Caco-2 (cell line): ENCODE measurements around the gene RAMP3. TPM values are rescaled to one million over a fixed set of nuclear protein-coding genes. Genes with fewer than 3 reads are reported as not detected.

Source experiments
- BruUV-seq: library from RNA; stranded (reverse); fragments of 400-500 nt; replicated peaks from 2 replicates; lab custom pipeline; 2021; lab: Mats Ljungman, UMichigan
- CTCF ChIA-PET: fragments of 300-600 bp; sonication (Branson Sonifier 250); formaldehyde crosslinking; loops from one replicate; lab custom pipeline; 2022; ENCODE audit warnings: antibody characterized with exemption; lab: Charles Lee
- POLR2A ChIA-PET: fragments of 300-600 bp; sonication (Branson Sonifier 250); formaldehyde crosslinking; loops from one replicate; lab custom pipeline; 2022; ENCODE audit warnings: antibody characterized with exemption; lab: Charles Lee
- DNase-seq, 2 experiments: peaks; one replicate each; pipeline versions ENCODE4 v3.0.0 to v3.0.0-alpha.2; 2020 to 2022
- H3K27me3 ChIP-seq: replicated peaks from 2 replicates; pipeline ENCODE4 v1.6.0; 2011; ENCODE audit warnings: low read length; ENCODE audit not compliant: control insufficient read depth, insufficient read depth
- H3K36me3 ChIP-seq: 2 replicates; pipeline ENCODE4 v1.5.1; 2011; ENCODE audit warnings: low read length; ENCODE audit not compliant: control insufficient read depth, insufficient read depth
- H3K4me1 ChIP-seq: fragments of 250-450 bp; sonication (Bioruptor Pico); 2 replicates; pipeline ENCODE4 v1.5.1; 2020; ENCODE audit warnings: mild to moderate bottlenecking
- H3K4me3 ChIP-seq: 2 replicates; pipeline ENCODE4 v1.5.1; 2011; ENCODE audit warnings: low read depth, mild to moderate bottlenecking, control low read depth, low read length
- H3K9me3 ChIP-seq: fragments of 250-450 bp; sonication (Bioruptor Pico); 2 replicates; pipeline ENCODE4 v1.5.1; 2020; ENCODE audit warnings: mild to moderate bottlenecking, moderate library complexity
- H3K27ac Mint-ChIP-seq: one replicate; pipeline ENCODE4 v1.8.0; 2022; ENCODE audit warnings: mixed read lengths; ENCODE audit not compliant: unreplicated experiment
- H3K27me3 Mint-ChIP-seq: one replicate; pipeline ENCODE4 v1.8.0; 2022; ENCODE audit warnings: mixed read lengths; ENCODE audit not compliant: insufficient read depth, unreplicated experiment
- H3K36me3 Mint-ChIP-seq: one replicate; pipeline ENCODE4 v1.8.0; 2022; ENCODE audit warnings: mild to moderate bottlenecking, mixed read lengths; ENCODE audit not compliant: insufficient read depth, unreplicated experiment
- H3K4me1 Mint-ChIP-seq: one replicate; pipeline ENCODE4 v1.8.0; 2022; ENCODE audit warnings: low read depth, mixed read lengths; ENCODE audit not compliant: unreplicated experiment
- H3K4me3 Mint-ChIP-seq: one replicate; pipeline ENCODE4 v1.8.0; 2022; ENCODE audit warnings: mild to moderate bottlenecking, moderate library complexity, mixed read lengths; ENCODE audit not compliant: unreplicated experiment
- H3K9me3 Mint-ChIP-seq: one replicate; pipeline ENCODE4 v1.8.0; 2022; ENCODE audit warnings: mixed read lengths; ENCODE audit not compliant: unreplicated experiment
- intact Hi-C: fragments of 100-400 bp; cut with micrococcal nuclease; formaldehyde crosslinking; loops from one replicate; pipeline ENCODE4 v1.10.0; 2022; ENCODE audit not compliant: unreplicated experiment
- total RNA-seq: library from RNA; stranded (reverse); gene quantifications from 2 replicates; pipeline ENCODE4 v1.2.3, GENCODE V29; 2022
- TF ChIP-seq, protein P1 (sequence below), 2 experiments: fragments of 200-600 bp in 1 of 2; IDR thresholded peaks; 1 replicate in 1 of 2; 2 replicates in 1 of 2; pipeline versions ENCODE4 v1.5.1 to v1.8.0; 2011 to 2022; ENCODE audit warnings: antibody characterized with exemption in 1 of 2, control low read depth in 1 of 2, inconsistent platforms in 1 of 2, low read depth in 1 of 2, low read length in 1 of 2, mild to moderate bottlenecking in 1 of 2, moderate library complexity in 1 of 2; ENCODE audit not compliant: insufficient read depth in 1 of 2, severe bottlenecking in 1 of 2, unreplicated experiment in 1 of 2

Gene RAMP3
- total RNA-seq, 1 experiment from 2014 or later: not detected

DNA sequence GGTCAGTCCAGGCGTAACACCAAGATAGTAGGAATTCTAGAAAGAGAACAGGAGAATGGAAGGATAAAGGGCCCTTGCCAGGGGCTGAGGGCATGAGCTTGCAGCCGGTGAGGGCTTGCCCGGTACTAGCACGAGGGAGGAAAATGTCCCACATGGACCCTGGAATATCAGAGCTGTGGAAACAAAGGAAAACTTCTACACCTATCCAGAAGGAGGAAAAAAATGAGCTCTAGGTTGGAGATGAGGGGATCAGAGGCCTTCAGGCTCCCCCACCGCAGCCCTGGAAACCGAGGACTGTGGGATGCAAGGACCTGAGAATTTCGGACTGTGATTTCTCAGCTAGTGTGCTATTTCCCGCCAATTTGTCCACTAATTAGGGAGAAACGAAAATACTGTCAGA is 22.1 kb downstream of the RAMP3 start:
- Histone ChIP-seq H3K36me3 (no peaks in the 10 kb centered on the region), H3K4me3 (no peak overlapping the region), H3K9me3 (no peaks in the 10 kb centered on the region), H3K27me3 (no peaks in the 10 kb centered on the region), H3K4me1 (no peaks in the 10 kb centered on the region)
- intact Hi-C loops: no loop called here
- TF ChIP-seq, protein P1, sequence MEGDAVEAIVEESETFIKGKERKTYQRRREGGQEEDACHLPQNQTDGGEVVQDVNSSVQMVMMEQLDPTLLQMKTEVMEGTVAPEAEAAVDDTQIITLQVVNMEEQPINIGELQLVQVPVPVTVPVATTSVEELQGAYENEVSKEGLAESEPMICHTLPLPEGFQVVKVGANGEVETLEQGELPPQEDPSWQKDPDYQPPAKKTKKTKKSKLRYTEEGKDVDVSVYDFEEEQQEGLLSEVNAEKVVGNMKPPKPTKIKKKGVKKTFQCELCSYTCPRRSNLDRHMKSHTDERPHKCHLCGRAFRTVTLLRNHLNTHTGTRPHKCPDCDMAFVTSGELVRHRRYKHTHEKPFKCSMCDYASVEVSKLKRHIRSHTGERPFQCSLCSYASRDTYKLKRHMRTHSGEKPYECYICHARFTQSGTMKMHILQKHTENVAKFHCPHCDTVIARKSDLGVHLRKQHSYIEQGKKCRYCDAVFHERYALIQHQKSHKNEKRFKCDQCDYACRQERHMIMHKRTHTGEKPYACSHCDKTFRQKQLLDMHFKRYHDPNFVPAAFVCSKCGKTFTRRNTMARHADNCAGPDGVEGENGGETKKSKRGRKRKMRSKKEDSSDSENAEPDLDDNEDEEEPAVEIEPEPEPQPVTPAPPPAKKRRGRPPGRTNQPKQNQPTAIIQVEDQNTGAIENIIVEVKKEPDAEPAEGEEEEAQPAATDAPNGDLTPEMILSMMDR (IDR thresholded peaks at IDR 0.05; ENCODE audit: insufficient read depth in 1 of 2, low read depth in 1 of 2, low read length in 1 of 2, severe bottlenecking in 1 of 2, unreplicated experiment in 1 of 2): no peak
- Mint-ChIP-seq H3K27ac (no peak overlapping the region), H3K4me1 (no peaks in the 10 kb centered on the region), H3K4me3 (no peak overlapping the region), H3K27me3 (peaks cover 18% of the 10 kb centered on the region), H3K36me3 (no peaks in the 10 kb centered on the region), H3K9me3 (no peaks in the 10 kb centered on the region)
- ChIA-PET POLR2A (no interaction called here), CTCF (no interaction called here)
- DNase-seq: no peak
- no TSS peak for BruUV-seq

GRCh38 chr7:45180084-45180986 is 22.7 kb downstream of the RAMP3 start:
- no TSS peak for BruUV-seq
- Mint-ChIP-seq H3K27ac (no peak overlapping the region), H3K4me1 (no peaks in the 10 kb centered on the region), H3K9me3 (no peaks in the 10 kb centered on the region), H3K4me3 (no peak overlapping the region), H3K27me3 (peaks cover 16% of the 10 kb centered on the region), H3K36me3 (no peaks in the 10 kb centered on the region)
- TF ChIP-seq, protein P1 (IDR thresholded peaks at IDR 0.05; ENCODE audit: insufficient read depth in 1 of 2, low read depth in 1 of 2, low read length in 1 of 2, severe bottlenecking in 1 of 2, unreplicated experiment in 1 of 2): no peak
- H3K4me1 ChIP-seq: no peaks in the 10 kb centered on the region
- no peak overlapping the region for H3K4me3 ChIP-seq
- peak in 1 of 2 experiments; percentile 18 for DNase-seq
- no peaks in the 10 kb centered on the region for H3K27me3 ChIP-seq
- intact Hi-C loops: no loop called here
- ChIA-PET POLR2A (no interaction called here), CTCF (no interaction called here)
- H3K36me3 ChIP-seq: no peaks in the 10 kb centered on the region
- H3K9me3 ChIP-seq: no peaks in the 10 kb centered on the region

DNA sequence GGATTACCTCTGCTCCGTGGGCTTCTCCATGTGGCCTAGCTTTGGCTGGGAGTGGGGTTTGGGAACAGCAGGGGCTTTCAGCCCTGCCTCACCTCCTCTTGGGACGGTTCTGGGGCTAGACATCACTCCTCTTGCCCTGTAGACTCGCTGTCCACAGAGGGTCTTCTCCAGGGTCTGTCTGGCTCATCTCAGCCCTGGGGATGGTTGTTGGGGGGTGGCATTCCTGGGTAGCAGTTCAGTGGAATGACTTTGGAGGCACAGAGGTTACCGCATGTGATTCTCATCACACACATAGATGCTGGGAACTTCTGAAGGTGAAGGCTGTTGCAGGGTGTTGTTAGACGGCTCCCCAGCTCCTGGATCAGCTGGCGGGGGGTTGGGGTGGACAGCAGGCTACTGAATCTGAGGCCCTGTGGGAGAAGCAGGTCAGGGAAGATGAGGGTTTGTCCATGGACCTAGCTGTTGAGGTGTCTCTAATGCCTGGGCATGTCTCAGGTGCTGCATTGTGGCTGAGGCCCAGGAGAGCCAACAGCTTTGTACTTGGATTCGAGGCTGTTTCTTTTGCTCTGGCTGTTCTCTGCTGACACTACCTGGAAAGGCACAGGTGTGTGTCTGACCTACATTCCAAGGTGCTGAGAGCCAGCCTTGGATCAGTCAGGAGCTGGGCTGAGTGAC is 23.8 kb downstream of the RAMP3 start:
- Mint-ChIP-seq H3K27ac (no peak overlapping the region), H3K36me3 (no peaks in the 10 kb centered on the region), H3K4me3 (no peak overlapping the region), H3K9me3 (no peaks in the 10 kb centered on the region), H3K4me1 (no peaks in the 10 kb centered on the region), H3K27me3 (peaks cover 15% of the 10 kb centered on the region)
- POLR2A ChIA-PET: no interaction called here
- no peaks in the 10 kb centered on the region for H3K36me3 ChIP-seq
- intact Hi-C loops: no loop called here
- no peaks in the 10 kb centered on the region for H3K4me1 ChIP-seq
- CTCF ChIA-PET: no interaction called here
- peak in 1 of 2 experiments; percentile 22 for DNase-seq
- no peaks in the 10 kb centered on the region for H3K27me3 ChIP-seq
- no peak overlapping the region for H3K4me3 ChIP-seq
- no TSS peak for BruUV-seq
- TF ChIP-seq, protein P1 (IDR thresholded peaks at IDR 0.05; ENCODE audit: insufficient read depth in 1 of 2, low read depth in 1 of 2, low read length in 1 of 2, severe bottlenecking in 1 of 2, unreplicated experiment in 1 of 2): no peak
- no peaks in the 10 kb centered on the region for H3K9me3 ChIP-seq
